Measurements from ENCODE around the gene RBM28.

RBM28 gene

GRCh38 chr7:128275681-128276080 lies 68.0 kb downstream of the RBM28 start:
- no peak for TF ChIP-seq CTCF (conservative IDR thresholded peaks at IDR 0.05; ENCODE audit: low read depth, low read length)
- no peak overlapping the region for H3K4me3 ChIP-seq (ENCODE audit: low read length)
- no peak for DNase-seq (ENCODE audit: low read depth)

- TF ChIP-seq CTCF (conservative IDR thresholded peaks at IDR 0.05; ENCODE audit: low read depth, low read length): no peak
- DNase-seq (ENCODE audit: low read depth): no peak
These were observed 68.7 kb downstream of the RBM28 start for GRCh38 chr7:128274884-128275603.

GRCh38 chr7:128274246-128274883 lies 69.3 kb downstream of the RBM28 start:
- no peak overlapping the region for H3K4me3 ChIP-seq (ENCODE audit: low read length)
- TF ChIP-seq CTCF (conservative IDR thresholded peaks at IDR 0.05; ENCODE audit: low read depth, low read length): no peak
- DNase-seq (ENCODE audit: low read depth): no peak

More at GRCh38 chr7:128274884-128275603, 68.7 kb downstream of the RBM28 start:
- no peak overlapping the region for H3K4me3 ChIP-seq (ENCODE audit: low read length)

- TF ChIP-seq CTCF (conservative IDR thresholded peaks at IDR 0.05; ENCODE audit: low read depth, low read length): no peak
- H3K4me3 ChIP-seq (ENCODE audit: low read length): peak overlapping the region; percentile 36
These were observed 71.7 kb downstream of the RBM28 start for GRCh38 chr7:128271942-128272481.

GRCh38 chr7:128271471-128271941 lies 72.2 kb downstream of the RBM28 start:
- peak overlapping the region; percentile 36 for H3K4me3 ChIP-seq (ENCODE audit: low read length)
- no peak for TF ChIP-seq CTCF (conservative IDR thresholded peaks at IDR 0.05; ENCODE audit: low read depth, low read length)
- no peak for DNase-seq (ENCODE audit: low read depth)

More at GRCh38 chr7:128271942-128272481, 71.7 kb downstream of the RBM28 start:
- no peak for DNase-seq (ENCODE audit: low read depth)

GRCh38 chr7:128270826-128271272 lies 72.9 kb downstream of the RBM28 start:
- H3K4me3 ChIP-seq (ENCODE audit: low read length): peak overlapping the region; percentile 8
- no peak for DNase-seq (ENCODE audit: low read depth)
- TF ChIP-seq CTCF (conservative IDR thresholded peaks at IDR 0.05; ENCODE audit: low read depth, low read length): peak; percentile 46

All from retinal pigment epithelial cell (primary cell).